Adrenal gland (tissue), 5 donors: ENCODE results near the gene GPRC5D.

Experiments
- POLR2A ChIP-seq, 2 donors: fragments of 450-650 bp; IDR thresholded peaks; one replicate each; pipeline ENCODE4 v1.6.1; 2017; ENCODE audit warnings: antibody characterized with exemption in 2 of 2, mild to moderate bottlenecking in 2 of 2, moderate library complexity in 1 of 2
- TF ChIP-seq, protein P1 (sequence below), 6 experiments: fragments of 450-650 bp in 4 of 6; fragments of 200-600 bp in 2 of 6; sonication (generic) in 1 of 6; IDR thresholded peaks; 1 replicate in 5 of 6; 2 replicates in 1 of 6; pipeline versions ENCODE4 v1.5.1 to v1.8.0; 2016 to 2021; ENCODE audit warnings: antibody characterized with exemption in 6 of 6, mild to moderate bottlenecking in 2 of 6, moderate library complexity in 1 of 6
- donor health status: DM: no; HTN: no; CAD: no.

GRCh38 chr12:12909995-12910420 is 42.0 kb downstream of the GPRC5D start:
- no peak for TF ChIP-seq POLR2A (IDR thresholded peaks at IDR 0.05)
- TF ChIP-seq, protein P1, sequence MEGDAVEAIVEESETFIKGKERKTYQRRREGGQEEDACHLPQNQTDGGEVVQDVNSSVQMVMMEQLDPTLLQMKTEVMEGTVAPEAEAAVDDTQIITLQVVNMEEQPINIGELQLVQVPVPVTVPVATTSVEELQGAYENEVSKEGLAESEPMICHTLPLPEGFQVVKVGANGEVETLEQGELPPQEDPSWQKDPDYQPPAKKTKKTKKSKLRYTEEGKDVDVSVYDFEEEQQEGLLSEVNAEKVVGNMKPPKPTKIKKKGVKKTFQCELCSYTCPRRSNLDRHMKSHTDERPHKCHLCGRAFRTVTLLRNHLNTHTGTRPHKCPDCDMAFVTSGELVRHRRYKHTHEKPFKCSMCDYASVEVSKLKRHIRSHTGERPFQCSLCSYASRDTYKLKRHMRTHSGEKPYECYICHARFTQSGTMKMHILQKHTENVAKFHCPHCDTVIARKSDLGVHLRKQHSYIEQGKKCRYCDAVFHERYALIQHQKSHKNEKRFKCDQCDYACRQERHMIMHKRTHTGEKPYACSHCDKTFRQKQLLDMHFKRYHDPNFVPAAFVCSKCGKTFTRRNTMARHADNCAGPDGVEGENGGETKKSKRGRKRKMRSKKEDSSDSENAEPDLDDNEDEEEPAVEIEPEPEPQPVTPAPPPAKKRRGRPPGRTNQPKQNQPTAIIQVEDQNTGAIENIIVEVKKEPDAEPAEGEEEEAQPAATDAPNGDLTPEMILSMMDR (IDR thresholded peaks at IDR 0.05): no peak
